Measurements from ENCODE around the gene NSF.

DNA sequence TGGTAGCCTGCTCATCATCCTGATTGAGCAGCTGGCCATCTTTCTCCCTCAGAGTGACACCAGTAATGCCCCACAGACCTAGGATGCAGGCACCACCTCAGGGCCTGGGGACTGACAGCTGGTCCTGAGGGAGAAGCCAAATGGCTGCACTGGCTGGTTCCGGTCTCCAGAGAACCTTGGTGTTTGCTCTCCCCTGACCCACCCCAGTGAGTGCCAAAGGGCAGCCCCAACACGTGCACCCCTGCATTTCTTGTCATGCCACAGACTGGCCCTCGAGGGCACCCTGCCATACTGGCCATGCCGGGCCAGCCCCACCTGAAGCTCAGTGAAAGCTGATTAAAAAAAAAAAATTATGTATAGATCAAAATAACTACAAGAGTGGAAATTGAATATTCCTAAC, 127.5 kb downstream of the NSF start:
- TF ChIP-seq TCF4 (CRISPR knock-in tag; IDR thresholded peaks at IDR 0.05; ENCODE audit: borderline replicate concordance), result no peak
- TF ChIP-seq TOX (CRISPR knock-in tag; IDR thresholded peaks at IDR 0.05; ENCODE audit: borderline replicate concordance), result no peak
- TF ChIP-seq SNAI2 (CRISPR knock-in tag; IDR thresholded peaks at IDR 0.05), result no peak
- no peak for TF ChIP-seq ESRRG (CRISPR knock-in tag; IDR thresholded peaks at IDR 0.05)
- TF ChIP-seq, protein P1, sequence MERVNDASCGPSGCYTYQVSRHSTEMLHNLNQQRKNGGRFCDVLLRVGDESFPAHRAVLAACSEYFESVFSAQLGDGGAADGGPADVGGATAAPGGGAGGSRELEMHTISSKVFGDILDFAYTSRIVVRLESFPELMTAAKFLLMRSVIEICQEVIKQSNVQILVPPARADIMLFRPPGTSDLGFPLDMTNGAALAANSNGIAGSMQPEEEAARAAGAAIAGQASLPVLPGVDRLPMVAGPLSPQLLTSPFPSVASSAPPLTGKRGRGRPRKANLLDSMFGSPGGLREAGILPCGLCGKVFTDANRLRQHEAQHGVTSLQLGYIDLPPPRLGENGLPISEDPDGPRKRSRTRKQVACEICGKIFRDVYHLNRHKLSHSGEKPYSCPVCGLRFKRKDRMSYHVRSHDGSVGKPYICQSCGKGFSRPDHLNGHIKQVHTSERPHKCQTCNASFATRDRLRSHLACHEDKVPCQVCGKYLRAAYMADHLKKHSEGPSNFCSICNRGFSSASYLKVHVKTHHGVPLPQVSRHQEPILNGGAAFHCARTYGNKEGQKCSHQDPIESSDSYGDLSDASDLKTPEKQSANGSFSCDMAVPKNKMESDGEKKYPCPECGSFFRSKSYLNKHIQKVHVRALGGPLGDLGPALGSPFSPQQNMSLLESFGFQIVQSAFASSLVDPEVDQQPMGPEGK (CRISPR knock-in tag; IDR thresholded peaks at IDR 0.05; ENCODE audit: borderline replicate concordance), result no peak
- TF ChIP-seq CSDC2 (CRISPR knock-in tag; IDR thresholded peaks at IDR 0.05), result no peak
- TF ChIP-seq ZFP30 (CRISPR knock-in tag; IDR thresholded peaks at IDR 0.05), result no peak
- no peak for TF ChIP-seq BACH2 (CRISPR knock-in tag; IDR thresholded peaks at IDR 0.05; ENCODE audit: borderline replicate concordance)
- TF ChIP-seq RARB (CRISPR knock-in tag; IDR thresholded peaks at IDR 0.05), result no peak
- no peak for TF ChIP-seq ARNTL (CRISPR knock-in tag; IDR thresholded peaks at IDR 0.05; ENCODE audit: borderline replicate concordance, low read depth)
- TF ChIP-seq ZNF8 (CRISPR knock-in tag; IDR thresholded peaks at IDR 0.05), result no peak
- TF ChIP-seq OSR1 (CRISPR knock-in tag; IDR thresholded peaks at IDR 0.05), result no peak
